HG02610 (cell line): ENCODE results near the gene UBALD2.
A peak's percentile ranks its signal among the peaks of the same experiment; 100 is the strongest.
"Not testable (repeated sequence)": the region's sequence is repeated elsewhere in the genome, so short reads cannot be mapped to it uniquely, and the experiment has no call there.

ENCODE experiments used
- ATAC-seq: cut with Tn5 transposase; IDR thresholded peaks from one replicate; pipeline ENCODE4 v1.9.1; 2021; ENCODE audit warnings: mild to moderate bottlenecking, moderate library complexity; ENCODE audit not compliant: unreplicated experiment

UBALD2 gene

GRCh38 chr17:76265624-76266243, 586 bp downstream of the UBALD2 start:
- no peak for ATAC-seq

DNA sequence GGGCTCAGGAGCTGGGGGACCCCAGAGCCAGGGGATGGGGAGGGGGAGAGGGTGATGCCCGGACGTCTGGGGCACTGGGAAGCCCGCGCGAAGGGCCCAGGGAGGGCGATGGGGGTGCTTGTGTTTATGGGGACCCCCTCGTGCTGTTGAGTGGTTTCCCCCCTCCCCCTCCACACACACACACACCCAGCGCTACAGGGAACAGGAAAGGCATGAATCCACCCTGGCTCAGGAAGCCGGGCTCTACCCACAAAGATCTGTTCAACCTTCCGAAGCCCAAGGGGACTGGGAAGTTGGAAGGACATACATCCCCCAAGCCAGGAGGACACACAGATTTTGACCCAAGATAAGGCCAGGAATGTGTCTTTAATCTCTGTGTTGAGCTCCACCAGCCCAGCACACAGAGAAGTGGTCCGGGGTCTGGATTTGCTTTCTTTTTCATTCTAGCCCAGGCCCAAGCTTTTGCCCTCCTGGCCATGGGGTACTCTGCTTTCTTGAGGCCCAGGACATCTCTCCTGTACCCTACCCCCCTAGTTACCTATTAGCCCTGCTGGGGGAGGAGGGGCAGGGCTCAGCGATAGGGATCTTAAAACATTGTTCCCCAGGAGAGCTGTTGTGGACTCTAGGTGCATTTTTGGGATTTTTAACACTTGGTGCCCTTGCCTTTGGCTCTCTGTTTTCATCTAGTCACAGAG, 1.2 kb downstream of the UBALD2 start:
- ATAC-seq, result no peak

- no peak for ATAC-seq
Observed at GRCh38 chr17:76267051-76267576, 2.0 kb downstream of the UBALD2 start.

DNA sequence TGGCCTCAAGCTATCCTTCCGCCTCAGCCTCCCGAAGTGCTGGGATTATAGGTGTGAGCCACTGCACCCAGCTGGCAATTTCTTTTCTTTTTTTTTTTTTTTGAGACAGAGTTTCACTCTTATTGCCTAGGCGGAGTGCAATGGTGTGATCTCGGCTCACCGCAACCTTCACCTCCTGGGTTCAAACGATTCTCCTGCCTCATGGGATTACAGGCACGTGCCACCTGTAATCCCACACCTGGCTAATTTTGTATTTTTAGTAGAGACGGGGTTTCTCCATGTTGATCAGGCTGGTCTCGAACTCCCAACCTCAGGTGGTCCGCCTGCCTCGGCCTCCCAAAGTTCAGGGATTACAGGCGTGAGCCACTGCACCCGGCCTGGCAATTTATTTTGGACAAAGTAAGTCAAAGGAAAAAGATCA, 2.4 kb downstream of the UBALD2 start:
- not testable (repeated sequence) for ATAC-seq

GRCh38 chr17:76268015-76268749, 3.0 kb downstream of the UBALD2 start:
- ATAC-seq, result no peak

- no peak for ATAC-seq
Observed at GRCh38 chr17:76268991-76269981, 4.1 kb downstream of the UBALD2 start.

DNA sequence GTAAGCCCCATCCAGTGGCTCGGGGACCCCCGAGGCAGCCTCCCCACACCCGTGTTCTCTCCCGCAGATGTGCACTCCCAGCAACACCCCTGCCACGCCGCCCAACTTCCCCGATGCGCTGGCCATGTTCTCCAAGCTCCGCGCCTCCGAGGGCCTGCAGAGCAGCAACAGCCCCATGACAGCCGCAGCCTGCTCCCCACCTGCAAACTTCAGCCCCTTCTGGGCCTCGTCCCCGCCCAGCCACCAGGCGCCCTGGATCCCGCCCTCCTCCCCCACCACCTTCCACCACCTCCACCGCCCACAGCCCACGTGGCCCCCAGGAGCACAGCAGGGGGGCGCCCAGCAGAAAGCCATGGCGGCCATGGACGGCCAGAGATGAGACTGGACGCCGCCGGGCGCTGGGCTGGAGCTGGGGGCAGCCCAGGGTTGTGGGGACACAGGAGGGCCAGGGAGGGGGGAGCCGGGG, 5.0 kb downstream of the UBALD2 start:
- no peak for ATAC-seq

DNA sequence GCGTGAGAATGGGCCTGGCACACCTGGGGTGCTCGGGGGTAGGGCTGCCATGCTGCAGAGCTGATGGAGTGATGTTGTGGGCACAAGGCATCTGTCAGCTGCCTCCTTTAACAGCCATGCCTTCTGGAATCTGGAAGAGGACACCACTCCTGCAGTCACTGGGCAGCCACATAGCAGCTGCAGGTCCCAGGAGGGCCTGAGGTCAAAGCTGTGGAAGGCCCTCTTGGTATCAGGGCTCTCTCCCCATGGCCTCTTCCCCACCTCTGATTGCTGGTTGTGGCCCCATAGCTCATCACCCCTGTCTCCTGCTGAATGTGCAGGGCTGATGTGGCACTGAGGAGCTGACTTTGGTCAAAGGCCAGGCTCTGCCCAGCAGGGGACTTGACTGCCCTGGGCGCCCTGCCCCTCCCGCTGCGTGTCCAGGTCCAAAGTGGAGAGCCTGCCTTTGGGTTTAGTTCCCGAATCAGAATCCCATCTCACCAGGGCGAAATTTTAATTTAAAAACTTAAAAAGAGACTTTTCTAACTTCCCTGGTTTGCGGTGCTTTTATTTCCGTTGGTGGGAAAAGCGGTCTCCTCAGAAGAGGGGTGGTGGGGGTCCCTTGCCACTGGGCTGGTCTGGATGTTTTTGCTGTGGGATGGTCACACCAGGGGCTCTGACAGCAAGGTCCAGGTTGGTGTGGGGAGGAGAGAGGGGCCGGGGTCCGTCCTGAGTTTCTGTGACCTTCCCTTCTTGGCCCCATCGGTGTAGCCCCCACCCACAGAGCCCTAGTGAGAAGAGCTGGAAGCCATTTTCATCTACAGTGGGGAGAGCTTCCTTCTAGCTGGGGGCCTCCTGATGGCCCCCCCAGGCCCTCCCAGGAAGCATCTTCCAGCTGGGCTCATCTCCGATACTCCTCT, 5.9 kb downstream of the UBALD2 start:
- ATAC-seq, result no peak

- peak; percentile 47 for ATAC-seq
Observed at GRCh38 chr17:76271669-76272540, 6.8 kb downstream of the UBALD2 start.

DNA sequence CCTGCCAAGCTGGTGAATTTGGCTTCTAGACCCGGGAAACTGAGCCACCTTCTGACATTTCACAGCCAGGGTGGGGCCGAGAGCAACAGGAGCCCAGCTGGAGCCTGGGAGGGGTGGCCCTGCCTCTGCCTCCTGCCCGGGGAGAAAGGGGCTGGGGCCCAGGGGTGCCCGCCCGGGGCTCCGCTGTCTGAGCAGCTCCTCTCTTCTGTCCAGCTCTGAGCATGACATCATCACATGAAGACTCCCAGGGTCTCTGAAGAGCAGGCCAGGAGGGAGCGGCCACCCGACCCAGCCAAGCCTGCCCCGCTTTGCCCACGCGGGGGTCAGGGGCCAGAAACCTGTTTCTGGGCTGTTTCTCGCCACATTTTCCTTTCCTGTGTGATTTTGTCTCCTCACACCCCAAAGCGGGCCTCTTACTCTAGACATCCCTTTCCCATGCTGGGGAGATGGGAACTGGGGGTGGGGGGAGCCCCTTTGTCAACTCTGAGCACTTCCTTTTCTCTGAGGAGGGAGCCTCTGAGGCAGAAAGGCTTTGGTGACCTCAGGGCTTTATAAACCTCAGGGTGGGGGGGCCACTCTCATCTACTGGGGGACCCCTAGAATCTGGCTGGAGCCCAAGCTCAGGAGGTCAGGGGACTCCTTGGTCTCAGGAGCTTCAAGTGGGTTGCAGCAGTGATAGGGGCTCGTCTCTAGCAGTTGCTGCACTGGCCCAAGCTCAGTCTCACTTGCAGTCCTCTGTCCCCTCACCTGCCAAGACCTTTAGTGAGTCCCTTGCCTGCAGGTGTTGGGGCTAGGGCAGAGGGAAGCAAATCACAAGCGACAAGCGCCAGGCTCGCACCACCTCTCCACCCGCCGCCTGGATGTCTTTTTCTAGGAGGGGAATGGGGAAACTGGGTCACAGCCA, 7.6 kb downstream of the UBALD2 start:
- peak; percentile 5 for ATAC-seq

GRCh38 chr17:76273445-76274111, 8.4 kb downstream of the UBALD2 start:
- no peak for ATAC-seq

DNA sequence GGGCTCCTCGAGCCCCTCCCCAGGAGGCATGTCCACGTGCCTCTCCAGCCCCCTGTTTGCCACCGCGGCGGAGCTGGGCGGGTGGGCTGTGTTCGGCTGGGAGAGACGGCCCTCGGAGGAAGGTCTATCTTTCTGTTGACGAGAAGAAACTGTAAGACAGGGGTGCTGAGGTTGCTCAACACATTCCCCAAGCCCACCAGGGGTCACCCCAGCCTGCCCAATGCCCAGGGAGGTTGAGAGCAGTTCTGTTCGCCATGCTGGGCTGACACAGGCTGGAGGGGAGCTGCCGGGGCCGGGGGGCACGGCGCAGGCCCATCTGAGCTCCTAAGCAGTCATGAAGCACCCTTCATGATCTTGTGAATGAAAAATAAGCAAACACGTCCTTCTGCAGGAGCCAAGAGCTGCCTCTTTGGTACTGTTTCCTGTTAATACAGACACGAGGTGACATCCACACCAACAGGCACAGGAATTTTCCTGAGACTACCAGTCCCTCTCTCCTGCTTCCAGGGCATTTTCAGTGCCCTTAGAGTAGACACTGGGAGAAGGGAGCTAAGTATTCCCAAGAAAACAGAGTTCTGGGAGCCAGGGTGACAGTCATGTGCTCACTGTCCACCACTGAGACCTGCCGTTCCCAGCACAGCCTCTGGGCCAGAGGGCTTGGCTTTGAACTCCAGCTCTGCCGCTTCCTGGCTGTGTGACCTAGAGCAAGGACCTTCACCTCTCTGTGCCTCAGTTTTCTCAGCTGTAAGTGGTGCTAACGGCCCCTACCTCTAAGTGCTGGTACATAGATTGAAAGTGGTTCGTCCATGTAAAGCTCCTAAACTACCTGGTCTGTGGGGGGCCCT, 9.2 kb downstream of the UBALD2 start:
- no peak for ATAC-seq

GRCh38 chr17:76275382-76276068, 10.4 kb downstream of the UBALD2 start:
- ATAC-seq, result no peak

GRCh38 chr17:76276069-76276431, 10.9 kb downstream of the UBALD2 start:
- ATAC-seq, result no peak

DNA sequence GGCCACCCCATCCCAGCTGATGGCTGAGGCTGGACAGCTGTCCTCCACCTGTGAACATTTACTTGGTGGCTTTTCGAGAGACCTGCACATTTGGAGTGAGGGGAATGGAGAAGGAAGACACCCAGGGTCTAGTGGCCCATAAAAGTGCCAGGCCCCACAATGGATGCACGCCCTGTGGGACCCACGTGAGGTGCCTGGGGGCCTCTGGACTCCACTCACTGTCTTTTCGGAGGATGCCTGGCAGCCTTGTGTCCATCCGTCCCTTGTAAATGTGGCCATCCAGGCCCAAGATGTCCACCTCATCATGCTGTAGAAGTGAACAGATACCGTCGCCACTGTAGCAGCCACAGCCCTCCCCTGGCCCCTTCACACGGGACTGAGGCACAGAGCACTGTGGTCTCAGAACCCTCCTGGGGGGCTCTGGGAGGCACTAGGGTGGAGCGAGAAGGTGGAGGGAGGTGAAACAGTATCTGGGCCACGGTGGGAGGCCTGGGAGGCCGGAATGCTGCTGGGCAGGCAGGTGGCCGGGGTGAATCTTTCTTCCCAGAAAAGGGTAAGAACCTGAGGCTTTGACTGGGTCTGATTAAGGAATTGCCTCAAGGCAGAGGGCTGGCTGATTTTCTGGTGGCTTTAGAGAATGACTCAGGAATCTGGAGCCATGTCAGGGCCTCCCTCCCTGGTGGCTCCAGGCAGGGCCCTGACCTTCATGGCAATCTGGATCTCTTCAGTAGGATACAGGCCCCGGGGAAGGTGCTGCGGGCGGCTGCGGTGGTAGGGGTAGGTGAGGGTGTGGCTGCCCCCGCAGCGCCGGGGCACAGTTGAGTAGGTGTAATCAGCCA, 11.5 kb downstream of the UBALD2 start:
- ATAC-seq, result no peak
